MG63 (cell line): ENCODE measurements around the gene PANX2. TPM values are rescaled to one million over a fixed set of nuclear protein-coding genes. Genes with fewer than 3 reads are reported as not detected.
"Not testable (repeated sequence)": the region's sequence is repeated elsewhere in the genome, so short reads cannot be mapped to it uniquely, and the experiment has no call there.

Source experiments
- DNase-seq: peaks from one replicate; pipeline ENCODE4 v3.0.0-alpha.2; 2020
- H3K27me3 ChIP-seq: fragments of 250-450 bp; sonication (Bioruptor Pico); 2 replicates; pipeline ENCODE4 v1.5.1; 2020; ENCODE audit warnings: mild to moderate bottlenecking, moderate library complexity
- H3K36me3 ChIP-seq: fragments of 250-450 bp; sonication (Bioruptor Pico); 2 replicates; pipeline ENCODE4 v1.5.1; 2020; ENCODE audit warnings: mild to moderate bottlenecking, moderate library complexity
- H3K4me3 ChIP-seq: fragments of 250-450 bp; sonication (Bioruptor Pico); 2 replicates; pipeline ENCODE4 v1.5.1; 2020; ENCODE audit warnings: mild to moderate bottlenecking, moderate library complexity
- H3K9me3 ChIP-seq: fragments of 250-450 bp; sonication (Bioruptor Pico); 2 replicates; pipeline ENCODE4 v1.5.1; 2020; ENCODE audit warnings: mild to moderate bottlenecking, moderate library complexity
- total RNA-seq: library from RNA; depleted of rRNA; stranded (reverse); fragments of >200 nt; shearing (Covaris generic); gene quantifications from 2 replicates; pipeline ENCODE4 v1.2.3, GENCODE V29; 2014; ENCODE audit warnings: low replicate concordance

The PANX2 gene
- total RNA-seq, 1 experiment from 2014 or later: 0.79 TPM

GRCh38 chr22:50161508-50162390 is 8.8 kb upstream of the PANX2 start:
- no peak overlapping the region for H3K4me3 ChIP-seq
- no peak for DNase-seq
- H3K9me3 ChIP-seq: no peaks in the 10 kb centered on the region
- H3K36me3 ChIP-seq: no peaks in the 10 kb centered on the region
- peaks cover 2% of the 10 kb centered on the region; the same call in 1 of the 2 replicates for H3K27me3 ChIP-seq

- Histone ChIP-seq H3K27me3 (peaks cover 2% of the 10 kb centered on the region; the same call in 1 of the 2 replicates), H3K4me3 (no peak overlapping the region), H3K9me3 (no peaks in the 10 kb centered on the region), H3K36me3 (no peaks in the 10 kb centered on the region)
- DNase-seq: no peak
These were observed 8.1 kb upstream of the PANX2 start for GRCh38 chr22:50162391-50162956.

- H3K9me3 ChIP-seq: no peaks in the 10 kb centered on the region
- peaks cover 2% of the 10 kb centered on the region; the same call in 1 of the 2 replicates for H3K27me3 ChIP-seq
- DNase-seq: no peak
- no peak overlapping the region for H3K4me3 ChIP-seq
- no peaks in the 10 kb centered on the region for H3K36me3 ChIP-seq
These were observed 5.0 kb upstream of the PANX2 start for GRCh38 chr22:50165436-50166123.

- H3K9me3 ChIP-seq: no peaks in the 10 kb centered on the region
- no peak overlapping the region for H3K4me3 ChIP-seq
- no peaks in the 10 kb centered on the region for H3K36me3 ChIP-seq
- DNase-seq: no peak
- peaks cover 2% of the 10 kb centered on the region; the same call in 1 of the 2 replicates for H3K27me3 ChIP-seq
These were observed 2.6 kb upstream of the PANX2 start for GRCh38 chr22:50167689-50168489.

- H3K27me3 ChIP-seq, H3K9me3 ChIP-seq, DNase-seq, H3K4me3 ChIP-seq, H3K36me3 ChIP-seq: not testable (repeated sequence)
These were observed 1.9 kb upstream of the PANX2 start for GRCh38 chr22:50168490-50169180.

GRCh38 chr22:50169181-50169759 is 1.3 kb upstream of the PANX2 start:
- no peak for DNase-seq
- peaks cover 2% of the 10 kb centered on the region; the same call in 1 of the 2 replicates for H3K27me3 ChIP-seq
- no peaks in the 10 kb centered on the region for H3K9me3 ChIP-seq
- H3K36me3 ChIP-seq: no peaks in the 10 kb centered on the region
- H3K4me3 ChIP-seq: 0 out of 2 replicates have a peak overlapping the region, but pooled peaks have one; percentile 29

- Histone ChIP-seq H3K9me3 (no peaks in the 10 kb centered on the region), H3K36me3 (no peaks in the 10 kb centered on the region), H3K27me3 (peaks cover 2% of the 10 kb centered on the region; the same call in 1 of the 2 replicates), H3K4me3 (peak overlapping the region; percentile 29; the same call in 1 of the 2 replicates)
- no peak for DNase-seq
These were observed 673 bp upstream of the PANX2 start for GRCh38 chr22:50169774-50170341.

GRCh38 chr22:50171319-50171964 is 911 bp downstream of the PANX2 start:
- H3K36me3 ChIP-seq: no peaks in the 10 kb centered on the region
- H3K27me3 ChIP-seq: peaks cover 2% of the 10 kb centered on the region; the same call in 1 of the 2 replicates
- no peaks in the 10 kb centered on the region for H3K9me3 ChIP-seq
- DNase-seq: no peak
- no peak overlapping the region for H3K4me3 ChIP-seq

GRCh38 chr22:50171965-50172421 is 1.5 kb downstream of the PANX2 start:
- DNase-seq: no peak
- Histone ChIP-seq H3K36me3 (no peaks in the 10 kb centered on the region), H3K27me3 (peaks cover 2% of the 10 kb centered on the region; the same call in 1 of the 2 replicates), H3K4me3 (no peak overlapping the region), H3K9me3 (no peaks in the 10 kb centered on the region)

GRCh38 chr22:50173311-50173982 is 2.9 kb downstream of the PANX2 start:
- DNase-seq: no peak
- H3K9me3 ChIP-seq: no peaks in the 10 kb centered on the region
- no peak overlapping the region for H3K4me3 ChIP-seq
- H3K36me3 ChIP-seq: no peaks in the 10 kb centered on the region
- H3K27me3 ChIP-seq: peaks cover 2% of the 10 kb centered on the region; the same call in 1 of the 2 replicates

- no peak for DNase-seq
- Histone ChIP-seq H3K4me3 (no peak overlapping the region), H3K36me3 (no peaks in the 10 kb centered on the region), H3K9me3 (no peaks in the 10 kb centered on the region), H3K27me3 (peaks cover under 1% of the 10 kb centered on the region; the same call in 1 of the 2 replicates)
These were observed 3.4 kb downstream of the PANX2 start for GRCh38 chr22:50173983-50174355.

- no peaks in the 10 kb centered on the region for H3K9me3 ChIP-seq
- H3K4me3 ChIP-seq: no peak overlapping the region
- H3K36me3 ChIP-seq: no peaks in the 10 kb centered on the region
- no peaks in the 10 kb centered on the region for H3K27me3 ChIP-seq
- no peak for DNase-seq
These were observed 4.1 kb downstream of the PANX2 start for GRCh38 chr22:50174382-50175190.

- no peaks in the 10 kb centered on the region for H3K27me3 ChIP-seq
- H3K36me3 ChIP-seq: no peaks in the 10 kb centered on the region
- no peak for DNase-seq
- H3K4me3 ChIP-seq: no peak overlapping the region
- no peaks in the 10 kb centered on the region for H3K9me3 ChIP-seq
These were observed 4.6 kb downstream of the PANX2 start for GRCh38 chr22:50175191-50175461.
